Limb (tissue), 2 donors: ENCODE data around the gene ABCC12.
"Not testable (repeated sequence)": the region's sequence is repeated elsewhere in the genome, so short reads cannot be mapped to it uniquely, and the experiment has no call there.

Source experiments
- DNase-seq, 2 donors: peaks; one replicate each; pipeline ENCODE4 v3.0.0-alpha.2; 2016; ENCODE audit errors: extremely low spot score in 2 of 2

The ABCC12 gene

DNA sequence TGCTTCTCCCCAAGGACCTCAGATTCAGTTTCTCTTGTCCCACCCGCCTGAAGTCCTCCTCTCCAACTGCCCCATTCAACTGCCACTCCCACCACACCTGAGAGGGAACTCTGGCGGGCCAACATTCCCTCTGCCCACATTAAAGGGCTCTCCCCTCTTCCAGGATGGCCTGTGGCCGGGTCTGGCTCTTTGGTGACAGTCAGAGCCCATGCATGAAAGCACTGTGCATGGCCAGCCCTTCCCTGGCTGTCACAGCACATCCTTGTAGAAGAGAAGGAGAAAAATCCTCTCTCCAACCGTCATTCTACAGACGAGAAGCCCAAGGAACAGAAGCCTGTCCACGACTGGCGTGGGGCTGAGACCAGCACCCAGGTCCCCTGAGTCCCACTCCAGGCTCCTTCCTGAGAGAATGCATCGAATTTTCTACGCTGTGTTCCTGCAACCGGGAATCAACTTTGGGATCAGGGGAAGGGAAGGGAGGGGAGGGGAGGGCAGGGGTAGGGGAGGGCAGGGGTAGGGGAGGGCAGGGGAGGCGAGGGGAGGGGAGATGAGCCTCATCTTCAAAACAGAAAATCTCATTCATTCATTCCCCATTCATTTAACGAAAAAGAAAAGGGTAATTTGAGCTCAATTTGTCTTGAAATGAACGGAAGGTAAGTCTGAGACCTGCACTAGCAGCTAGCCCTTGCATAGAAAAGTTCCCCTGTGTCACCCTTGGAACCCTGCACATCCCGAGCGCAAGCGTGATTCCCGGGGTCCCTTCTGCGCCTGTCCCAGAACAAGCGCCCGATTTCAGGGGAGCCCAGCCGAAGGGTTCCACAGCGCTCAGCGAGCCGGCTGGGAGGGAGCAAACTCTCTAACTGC lies at the start of gene ABCC12:
TSS of gene ABCC12 (minus strand) at position 68 of the 864 bp plus-strand sequence. CDS start 9,569 bp downstream, outside the sequence.
- DNase-seq: no peak

DNA sequence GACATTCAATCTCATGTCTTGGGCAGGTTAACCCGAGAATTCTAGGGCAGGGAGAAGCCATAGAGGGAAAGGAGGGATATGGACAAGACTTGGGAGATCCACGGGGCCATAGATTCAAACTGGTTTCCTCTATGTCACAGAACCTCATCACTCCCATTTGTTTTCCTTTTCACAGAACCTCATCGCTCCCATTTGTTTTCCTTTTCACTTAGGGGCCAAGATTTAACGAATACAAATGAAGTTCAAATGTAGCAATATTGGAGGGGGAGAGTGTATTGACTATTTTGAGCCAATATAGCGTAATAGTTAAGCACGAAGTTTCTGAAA lies 49.0 kb upstream of the ABCC12 start:
- DNase-seq: no peak

DNA sequence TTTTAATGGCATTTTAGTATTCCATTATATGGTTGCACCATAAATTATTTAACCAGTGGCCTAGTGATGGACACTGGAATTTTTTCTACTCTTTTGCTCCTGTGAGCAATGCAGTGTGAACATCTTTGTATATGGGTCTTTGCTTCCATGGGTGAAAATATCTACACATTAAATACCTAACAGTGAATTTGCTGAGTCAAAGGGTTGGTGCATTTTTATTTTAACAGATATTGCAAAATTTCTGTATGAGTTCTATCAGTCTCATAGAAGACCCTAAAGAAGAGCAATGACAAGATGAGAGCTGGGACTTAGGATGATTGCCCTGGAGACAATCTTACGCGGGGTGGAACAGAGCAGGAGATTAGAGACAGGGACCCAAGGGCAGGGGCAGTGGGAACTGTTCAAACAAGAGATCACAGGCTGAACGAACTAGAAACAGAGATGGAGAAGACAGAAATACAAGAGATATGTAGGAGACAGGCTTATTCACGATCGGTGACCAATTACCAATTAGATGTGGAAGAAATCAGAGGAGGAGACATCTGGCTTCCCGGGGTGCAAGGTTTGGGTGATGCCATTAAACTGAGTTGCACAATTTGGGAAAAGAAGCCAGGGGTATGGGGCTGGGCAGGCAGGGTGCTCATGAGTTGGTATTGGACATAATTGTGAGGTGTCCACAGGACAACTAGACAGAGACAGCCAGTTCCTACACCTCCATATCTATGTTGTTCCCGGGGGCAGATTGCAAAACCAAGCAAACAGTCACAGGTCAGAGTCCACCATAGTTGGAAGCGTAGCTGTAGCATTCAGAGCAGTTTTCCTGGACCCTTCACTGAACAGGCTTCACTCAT lies 48.4 kb upstream of the ABCC12 start:
- DNase-seq: no peak

DNA sequence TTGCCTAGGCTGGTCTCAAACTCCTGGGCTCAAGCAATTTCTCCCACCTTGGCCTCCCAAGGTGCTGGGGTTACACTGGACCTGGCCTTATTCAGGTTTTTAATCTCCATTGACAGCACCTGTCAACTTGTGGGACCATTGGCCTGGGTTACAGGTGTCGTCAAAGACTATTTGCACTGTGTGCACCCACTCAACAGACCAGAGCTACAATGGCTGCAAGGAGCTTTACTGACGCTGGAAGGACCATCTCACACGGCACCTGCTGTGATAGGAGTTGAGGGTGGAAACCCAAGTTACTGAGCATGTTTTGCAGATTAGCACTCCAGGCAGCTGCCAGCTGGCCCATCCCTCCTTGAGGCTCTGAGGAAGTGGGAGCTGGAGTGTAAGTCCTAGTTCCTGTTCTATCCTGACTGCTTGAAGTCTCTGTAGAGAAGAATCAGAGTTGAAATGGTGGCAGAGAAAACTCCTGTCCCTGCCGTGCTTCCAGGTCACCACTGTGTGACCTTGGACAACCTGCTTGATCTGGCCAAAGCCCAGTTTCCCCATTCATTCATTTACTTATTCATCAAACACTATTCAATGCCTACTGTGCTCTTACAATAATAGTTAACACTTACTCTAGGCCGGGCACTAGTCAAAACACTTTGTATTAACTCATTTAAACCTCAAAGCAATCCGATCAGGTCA lies 45.9 kb upstream of the ABCC12 start:
- no peak for DNase-seq

DNA sequence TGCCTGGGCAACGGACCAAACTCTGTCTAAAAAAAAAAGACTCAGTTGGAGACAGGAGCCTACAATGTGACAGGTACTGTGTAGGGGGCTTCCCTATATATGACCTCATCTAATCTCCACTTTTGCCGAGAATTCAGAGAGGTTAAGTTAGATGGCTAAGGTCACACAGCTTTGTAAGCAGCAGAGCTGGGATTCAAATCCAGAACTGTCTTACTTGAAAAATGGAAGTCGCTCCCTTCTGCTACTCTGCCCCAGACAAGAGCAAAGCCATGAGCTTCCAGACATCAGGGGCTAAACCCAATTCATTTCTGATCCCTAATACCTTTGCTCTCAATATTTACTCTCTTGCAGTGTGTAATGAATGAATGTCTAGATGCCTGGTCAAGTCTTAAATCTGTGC lies 41.5 kb upstream of the ABCC12 start:
- DNase-seq: peak in 1 of 2 donors; percentile 90

DNA sequence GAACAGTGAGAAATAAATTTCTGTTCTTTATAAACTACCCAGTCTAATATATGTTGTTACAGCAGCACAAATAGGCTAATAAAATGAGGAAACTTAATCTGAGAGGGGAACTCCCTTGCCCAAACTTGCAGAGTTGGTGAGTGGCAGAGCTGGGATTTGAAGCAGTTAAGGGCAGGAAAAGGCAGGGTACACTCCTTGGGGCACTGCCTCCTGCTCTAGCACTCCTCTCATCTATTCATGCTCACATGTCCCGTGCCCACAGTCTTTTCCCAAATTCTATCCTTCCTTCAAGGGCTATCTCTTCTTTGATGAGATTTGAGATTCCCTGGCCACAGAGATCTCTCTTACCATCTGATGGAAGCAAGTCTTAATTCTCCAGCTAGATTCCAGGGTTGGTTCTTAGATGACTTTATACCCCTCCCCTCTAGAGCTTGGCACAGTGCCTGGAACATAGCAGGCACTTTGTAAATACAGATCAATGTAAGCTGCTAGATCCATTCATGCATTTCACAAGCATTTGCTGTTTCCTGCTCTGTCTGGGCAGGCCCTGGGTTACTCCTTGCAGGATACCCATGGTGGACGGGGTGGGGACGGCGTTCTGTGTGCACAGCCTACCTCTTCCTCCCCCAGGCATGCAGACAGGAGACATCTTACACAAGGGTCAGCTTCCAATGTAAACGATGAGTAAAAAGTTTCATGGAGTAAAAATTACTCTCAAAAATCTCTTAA lies 39.2 kb upstream of the ABCC12 start:
- peak; percentile 18 to 49 for DNase-seq

DNA sequence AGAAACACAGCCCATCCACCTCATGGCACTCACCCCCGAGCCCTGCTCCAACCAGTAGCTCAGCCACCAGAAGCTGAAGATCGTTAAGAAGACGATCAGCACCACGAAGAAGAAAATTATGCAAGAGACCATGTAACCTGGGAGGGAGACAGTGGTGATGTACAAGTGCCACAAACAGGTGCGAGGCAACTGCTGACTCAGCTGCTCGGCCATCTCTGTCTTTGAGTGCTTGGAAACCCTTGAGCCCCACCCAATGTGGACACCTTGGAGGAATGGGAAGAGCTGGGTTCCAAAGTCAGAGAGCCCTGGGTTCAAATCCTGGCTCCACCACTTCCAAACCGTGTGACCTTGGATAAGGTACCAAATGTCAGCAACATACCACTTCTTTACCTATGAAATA lies 38.1 kb upstream of the ABCC12 start:
- DNase-seq: no peak

DNA sequence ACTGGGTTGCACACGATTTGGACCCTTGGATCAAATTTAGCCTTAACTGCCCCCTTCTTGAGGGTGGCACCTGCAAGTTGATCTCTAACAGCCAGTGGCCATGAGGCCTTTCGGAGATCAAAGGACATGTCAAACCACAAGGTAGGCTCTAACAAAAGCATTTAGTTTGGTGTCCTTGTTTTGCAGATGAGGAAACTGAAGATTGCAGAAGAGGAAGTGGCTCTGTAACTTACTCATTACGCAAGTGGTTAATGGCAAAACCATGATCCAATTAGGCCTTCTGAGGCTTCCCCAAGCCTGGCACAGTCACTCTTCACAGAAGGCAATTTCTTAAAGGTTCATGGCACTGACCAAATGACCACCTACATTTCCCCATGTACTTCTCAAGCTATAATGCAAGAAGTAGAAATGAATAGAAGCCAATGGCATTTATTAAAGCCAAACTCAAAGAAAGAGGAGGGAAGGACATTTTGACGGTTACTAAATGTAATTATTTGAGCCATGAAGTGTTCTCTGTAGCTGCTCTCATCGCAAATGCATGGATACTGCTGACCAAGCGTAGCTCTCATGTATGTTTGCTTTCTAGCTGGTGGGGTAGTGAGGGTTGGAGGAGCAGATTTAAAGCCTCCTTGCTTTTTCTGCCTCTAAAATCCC lies 32.8 kb upstream of the ABCC12 start:
- DNase-seq: no peak

DNA sequence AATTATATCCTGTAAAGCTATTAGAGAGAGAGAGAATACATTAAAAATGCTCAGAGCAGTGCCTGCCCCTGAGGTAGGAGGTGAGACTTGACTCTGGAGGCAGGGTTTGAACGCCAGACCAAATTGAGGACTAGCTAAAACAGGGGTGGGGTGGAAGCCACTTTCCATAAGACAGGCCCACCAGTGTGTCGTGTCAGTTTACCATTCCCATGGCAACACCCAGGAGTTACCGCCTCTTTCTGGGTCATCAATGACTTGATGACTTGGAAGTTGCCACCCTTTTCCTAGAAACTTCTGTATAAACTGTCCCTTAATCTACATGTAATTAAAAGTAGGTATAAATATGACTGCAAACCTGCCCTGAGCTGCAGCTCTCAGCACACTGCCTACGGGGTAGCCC lies 32.0 kb upstream of the ABCC12 start:
- DNase-seq: no peak

DNA sequence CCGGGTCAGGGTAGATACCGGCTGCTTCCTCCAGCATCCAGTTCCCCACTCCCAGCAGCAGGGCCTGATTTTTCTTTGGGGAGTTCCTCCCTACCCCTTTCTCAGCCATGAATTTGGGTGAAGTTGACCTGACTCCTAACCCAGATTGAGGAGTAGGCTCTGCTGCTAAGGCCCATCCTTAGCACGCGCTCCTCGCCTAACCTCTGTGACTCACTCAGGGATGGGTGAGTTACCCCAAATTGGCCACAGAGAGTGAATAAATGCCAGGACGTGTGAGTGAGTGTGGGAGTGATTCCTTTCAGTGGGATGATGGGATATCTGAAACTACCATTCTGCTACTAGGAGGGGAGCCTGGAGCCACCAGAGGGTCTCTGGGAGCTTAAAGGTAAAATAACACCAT lies 28.9 kb upstream of the ABCC12 start:
- DNase-seq: no peak

DNA sequence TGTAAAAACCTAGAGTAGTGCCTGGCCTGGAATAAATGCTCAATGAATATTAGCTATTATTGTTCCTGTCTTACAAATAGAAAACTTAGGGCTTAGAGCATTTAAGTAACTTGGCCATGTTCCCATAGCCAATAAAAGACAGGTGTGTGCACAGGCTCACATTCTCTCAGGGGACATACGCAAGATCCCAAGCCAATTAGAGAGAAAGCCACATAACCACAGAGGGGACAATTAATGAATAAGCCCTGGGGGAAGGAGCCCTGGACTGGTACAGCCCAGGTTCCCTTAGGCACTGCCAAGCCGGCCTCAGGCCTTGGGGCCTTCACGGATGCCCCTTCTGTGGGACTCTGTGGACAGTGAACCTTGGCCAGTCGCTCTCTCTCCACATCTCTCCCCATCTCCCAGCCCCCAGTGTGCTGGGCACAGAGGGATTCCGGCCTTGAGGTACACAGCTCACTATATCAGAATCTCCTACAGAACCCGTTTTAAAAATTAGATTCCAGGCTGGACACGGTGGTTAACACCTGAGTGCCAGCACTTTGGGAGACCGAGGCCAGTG lies 27.3 kb upstream of the ABCC12 start:
- no peak for DNase-seq

DNA sequence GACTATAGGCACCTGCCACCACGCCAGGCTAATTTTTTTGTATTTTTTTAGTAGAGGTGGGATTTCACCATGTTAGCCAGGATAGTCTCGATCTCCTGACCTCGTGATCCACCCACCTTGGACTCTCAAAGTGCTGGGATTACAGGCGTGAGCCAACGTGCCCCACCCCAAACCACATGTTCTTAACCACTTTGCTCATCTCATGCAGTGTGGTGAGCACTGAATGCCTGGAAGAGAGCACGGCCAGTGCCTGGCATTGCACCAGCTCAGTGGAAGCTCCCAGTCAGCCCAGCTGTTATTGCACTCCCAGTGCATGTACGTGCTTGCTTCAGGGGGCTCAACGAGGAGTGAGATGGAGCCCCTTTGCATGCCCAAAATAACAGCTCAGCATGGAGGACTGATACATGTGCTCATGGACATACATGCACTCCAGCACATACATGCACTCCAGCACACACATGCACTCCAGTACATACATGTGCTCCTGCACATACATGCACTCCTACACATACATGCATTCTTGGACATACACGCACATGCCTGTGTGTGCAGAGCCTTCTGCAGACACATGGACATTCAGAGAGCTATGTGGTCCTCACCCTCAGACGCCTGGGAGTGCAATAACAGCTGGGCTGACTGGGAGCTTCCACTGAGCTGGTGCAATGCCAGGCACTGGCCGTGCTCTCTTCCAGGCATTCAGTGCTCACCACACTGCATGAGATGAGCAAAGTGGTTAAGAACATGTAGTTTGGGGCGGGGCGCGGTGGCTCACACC lies 26.1 kb upstream of the ABCC12 start:
- DNase-seq: not testable (repeated sequence)

DNA sequence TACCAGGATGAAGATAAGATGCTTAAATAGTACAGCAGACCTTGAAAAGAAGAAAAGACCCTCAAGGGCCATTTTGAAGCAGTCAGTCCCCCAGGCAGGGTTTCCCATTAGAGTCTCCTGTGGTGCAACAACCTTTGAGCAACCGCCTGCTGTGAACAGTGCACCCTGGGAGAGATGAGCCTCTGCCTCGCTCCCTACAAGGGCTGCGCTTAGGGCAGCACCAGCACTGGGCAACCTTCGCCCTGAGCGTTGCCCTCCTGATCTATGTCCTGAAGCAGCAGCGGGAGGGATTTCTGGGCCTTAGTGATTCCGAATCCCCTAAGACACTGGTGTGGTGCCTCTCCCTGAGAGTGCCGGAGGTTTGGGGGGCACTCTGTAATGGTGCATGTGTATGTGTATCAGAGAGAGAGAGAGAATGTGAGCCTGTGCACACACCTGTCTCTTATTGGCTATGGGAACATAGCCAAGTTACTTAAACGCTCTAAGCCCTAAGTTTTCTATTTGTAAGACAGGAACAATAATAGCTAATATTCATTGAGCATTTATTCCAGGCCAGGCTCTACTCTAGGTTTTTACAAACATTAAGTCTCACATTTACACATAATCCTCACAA lies 25.2 kb upstream of the ABCC12 start:
- no peak for DNase-seq

DNA sequence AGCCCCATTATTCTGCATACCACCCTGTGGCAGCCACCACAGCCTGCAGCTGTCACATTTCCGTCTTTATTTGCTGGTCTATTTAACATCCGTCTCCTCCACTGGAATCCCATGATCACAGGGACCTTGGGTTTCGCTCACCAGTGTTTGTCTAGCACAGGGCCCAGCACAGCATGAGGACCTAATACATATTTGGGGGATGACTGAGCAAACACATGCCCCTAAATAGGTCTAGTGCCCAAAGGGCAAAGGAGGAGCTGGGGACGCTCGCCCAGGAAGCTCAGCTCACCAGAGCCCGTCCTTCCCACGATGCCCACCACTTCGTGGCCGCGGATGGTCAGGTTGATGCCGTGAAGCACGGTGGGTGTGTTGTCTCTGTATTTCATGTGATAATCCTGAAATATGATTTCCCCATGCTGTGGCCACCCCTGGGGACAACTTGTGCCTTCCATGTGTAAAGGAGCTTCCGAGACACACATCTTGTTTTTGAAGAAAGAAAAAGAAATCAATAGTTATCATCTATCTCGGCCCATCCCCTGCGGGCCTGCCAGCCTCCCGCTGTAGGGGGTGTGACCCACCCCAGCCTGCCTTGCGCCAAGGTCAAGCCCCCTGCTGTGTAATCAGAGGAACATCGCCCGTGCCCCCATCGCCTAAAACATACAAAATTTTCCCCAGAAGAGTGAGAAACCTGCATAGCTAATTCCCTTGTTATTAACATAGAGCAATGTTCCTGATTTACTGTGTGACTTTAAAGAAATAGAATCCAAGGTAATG lies 21.0 kb upstream of the ABCC12 start:
- DNase-seq: no peak

DNA sequence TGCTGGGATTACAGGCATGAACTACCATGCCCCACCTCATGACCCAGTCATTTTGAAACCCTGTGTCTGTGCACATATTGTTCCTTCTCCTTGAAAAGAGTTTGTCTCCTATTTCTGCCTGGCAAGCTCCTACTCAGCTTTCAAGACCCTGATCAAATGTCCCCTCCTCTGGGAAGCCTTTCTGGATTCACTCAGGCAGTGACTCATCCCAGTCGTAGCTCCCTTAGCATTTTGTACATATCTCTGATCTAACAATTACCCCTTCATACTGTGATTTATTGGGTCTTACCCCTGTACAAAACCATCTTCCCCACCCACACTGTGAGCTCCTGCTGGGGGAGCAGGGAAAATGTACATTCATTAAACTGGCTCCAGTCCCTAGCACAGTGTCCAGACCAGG lies 18.1 kb upstream of the ABCC12 start:
- DNase-seq: no peak

DNA sequence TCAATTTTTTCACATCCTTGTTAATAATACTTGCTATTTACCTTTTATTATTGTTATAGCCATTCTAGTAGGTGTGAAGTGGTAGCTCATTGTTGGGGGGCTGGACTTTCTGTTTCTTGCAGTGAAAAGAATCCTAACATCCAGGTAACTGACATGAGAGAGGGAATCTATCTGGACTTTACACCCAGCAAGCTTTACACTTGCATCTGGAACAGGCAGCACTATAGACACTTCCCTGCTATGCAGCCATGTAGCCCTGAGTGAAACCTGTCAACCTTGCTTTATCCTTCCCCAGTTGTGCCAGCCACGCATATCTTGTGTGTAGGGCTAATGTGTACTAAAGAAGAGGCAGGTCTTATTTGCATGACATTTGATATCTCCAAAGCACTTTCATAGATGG lies 16.9 kb upstream of the ABCC12 start:
- no peak for DNase-seq

DNA sequence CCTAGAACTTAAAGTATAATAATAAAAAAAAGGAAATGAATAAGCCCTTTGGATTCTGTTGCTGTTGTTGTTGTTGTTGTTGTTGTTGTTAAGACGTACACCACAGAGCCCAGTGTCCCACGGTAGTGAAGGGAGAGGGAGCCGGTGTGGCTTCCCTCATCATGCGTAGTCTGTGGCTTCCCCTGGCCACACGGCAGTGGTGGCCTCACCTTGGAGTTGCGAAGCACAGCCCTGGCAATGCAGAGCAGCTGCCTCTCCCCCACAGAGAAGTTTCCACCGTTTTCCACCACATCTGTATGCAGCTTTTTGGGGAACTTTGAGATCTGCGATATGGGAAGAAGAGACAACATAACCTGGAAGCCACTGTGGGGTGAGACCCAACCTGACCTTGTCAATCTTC lies 14.1 kb upstream of the ABCC12 start:
- no peak for DNase-seq

DNA sequence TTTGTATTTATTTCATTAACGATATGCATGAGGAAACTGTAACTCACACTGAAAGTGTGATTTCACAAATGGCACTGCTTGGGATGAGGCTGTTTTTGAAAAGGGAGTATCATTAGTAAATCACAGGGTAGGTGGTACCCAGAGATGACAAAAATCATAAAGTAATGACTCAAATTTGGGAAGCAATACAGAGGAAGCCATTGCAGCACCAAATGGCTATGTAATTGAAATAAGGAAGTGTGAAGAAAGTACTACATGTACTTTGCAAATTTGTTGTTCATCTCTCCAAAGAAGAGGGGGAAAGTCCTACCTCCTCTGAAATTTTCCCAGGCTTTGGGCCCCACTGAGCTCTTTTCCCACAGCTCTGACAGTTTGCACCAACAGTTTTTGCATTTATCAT lies 12.3 kb upstream of the ABCC12 start:
- DNase-seq: no peak

DNA sequence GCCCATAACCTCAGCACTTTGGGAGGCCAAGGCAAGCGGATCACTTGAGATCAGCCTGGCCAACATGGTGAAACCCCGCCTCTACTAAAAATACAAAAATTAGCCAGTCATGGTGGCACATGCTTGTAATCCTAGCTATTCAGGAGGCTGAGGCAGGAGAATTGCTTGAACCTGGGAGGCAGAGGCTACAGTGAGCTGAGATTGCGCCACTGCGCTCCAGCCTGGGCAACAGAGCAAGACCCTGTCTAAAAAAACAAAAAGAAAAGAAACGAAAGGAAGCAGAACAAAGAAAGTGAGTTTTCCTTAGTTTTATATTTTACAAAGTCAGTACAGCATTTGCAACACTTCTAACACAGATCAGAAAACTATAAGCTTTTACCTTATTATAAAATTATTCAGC lies 10.8 kb upstream of the ABCC12 start:
- DNase-seq: not testable (repeated sequence)
